GM12878 (cell line): ENCODE results near the gene TCEAL9. TPM values are rescaled to one million over a fixed set of nuclear protein-coding genes. Genes with fewer than 3 reads are reported as not detected.

Source experiments
- ATAC-seq: fragments of 200-7000 bp; cut with Tn5 transposase; 3 replicates; pipeline ENCODE4 v1.9.1; 2020; ENCODE audit warnings: mild to moderate bottlenecking, moderate library complexity
- BruUV-seq: library from RNA; stranded (reverse); fragments of 400-500 nt; replicated peaks from 2 replicates; lab custom pipeline; 2021; lab: Mats Ljungman, UMichigan
- CTCF ChIA-PET: fragments of 300-600 bp; sonication (Branson Sonifier 250); formaldehyde crosslinking; extraction: SDS; loops from one replicate; lab custom pipeline; 2021; ENCODE audit warnings: inconsistent platforms; lab: Yijun Ruan, JAX
- POLR2A ChIA-PET: fragments of 350-600 bp; formaldehyde crosslinking; extraction: SDS; loops from one replicate; lab custom pipeline; 2021; ENCODE audit warnings: inconsistent platforms; lab: Charles Lee
- RAD21 ChIA-PET: fragments of 300-600 bp; sonication (Branson Sonifier 250); formaldehyde crosslinking; loops from one replicate; lab custom pipeline; 2023; ENCODE audit warnings: antibody characterized with exemption; ENCODE audit not compliant: unreplicated experiment; lab: Charles Lee
- SMC1A ChIA-PET: fragments of 300-600 bp; sonication (Branson Sonifier 250); formaldehyde crosslinking; loops from one replicate; lab custom pipeline; 2023; ENCODE audit not compliant: unreplicated experiment, uncharacterized antibody; lab: Charles Lee
- DNase-seq: peaks from one replicate; pipeline ENCODE4 v3.0.0-alpha.2; 2011; ENCODE audit warnings: low read depth, low spot score
- FAIRE-seq: peaks from 3 replicates; lab custom pipeline; 2011; peaks lifted over from hg19 to GRCh38; lab: Jason Lieb, UNC
- H2AFZ ChIP-seq: 2 replicates; pipeline ENCODE4 v1.6.0; 2011; ENCODE audit warnings: low read depth, low read length, control low read depth; ENCODE audit not compliant: control insufficient read depth
- H3K27ac ChIP-seq: 2 replicates; pipeline ENCODE4 v1.5.1; 2011; ENCODE audit warnings: control low read depth; ENCODE audit not compliant: control insufficient read depth, insufficient read depth
- H3K27me3 ChIP-seq, 2 experiments: replicated peaks in 1 of 2; 2 replicates each; pipeline versions ENCODE4 v1.6.0 to v1.6.1; 2011; ENCODE audit warnings: low read length in 1 of 2; ENCODE audit not compliant: control insufficient read depth in 2 of 2, insufficient read depth in 2 of 2
- H3K36me3 ChIP-seq, 2 experiments: 2 replicates each; pipeline ENCODE4 v1.5.1; 2011; ENCODE audit warnings: low read length in 1 of 2; ENCODE audit not compliant: control insufficient read depth in 2 of 2, insufficient read depth in 2 of 2
- H3K4me1 ChIP-seq: 2 replicates; pipeline ENCODE4 v1.6.1; 2011; ENCODE audit warnings: mild to moderate bottlenecking, low read length, moderate library complexity, mixed read lengths; ENCODE audit not compliant: control insufficient read depth, insufficient read depth
- H3K4me2 ChIP-seq: 2 replicates; pipeline ENCODE4 v1.6.0; 2011; ENCODE audit warnings: control low read depth; ENCODE audit not compliant: control insufficient read depth, insufficient read depth
- H3K4me3 ChIP-seq: fragments of 200-600 bp; sonication (generic); 2 replicates; pipeline ENCODE4 v1.5.1; 2016
- H3K79me2 ChIP-seq: 2 replicates; pipeline ENCODE4 v1.6.0; 2011; ENCODE audit warnings: low read length; ENCODE audit not compliant: control insufficient read depth, insufficient read depth
- H3K9ac ChIP-seq: 2 replicates; pipeline ENCODE4 v1.8.0; 2011; ENCODE audit warnings: low read length, control low read depth, mixed read lengths; ENCODE audit not compliant: control insufficient read depth, insufficient read depth
- H3K9me3 ChIP-seq: replicated peaks from 3 replicates; pipeline ENCODE4 v1.5.1; 2011; ENCODE audit warnings: mild to moderate bottlenecking, low read length; ENCODE audit not compliant: control insufficient read depth, insufficient read depth
- H4K20me1 ChIP-seq: 2 replicates; pipeline ENCODE4 v1.6.0; 2011; ENCODE audit not compliant: control insufficient read depth, insufficient read depth
- BCL11A ChIP-seq: IDR thresholded peaks from 2 replicates; pipeline ENCODE4 v1.6.1; 2011; ENCODE audit warnings: low read depth, low read length
- CUX1 ChIP-seq: IDR thresholded peaks from 2 replicates; pipeline ENCODE4 v1.6.1; 2012; ENCODE audit warnings: improper control_type of control experiment, low read depth, low read length; ENCODE audit not compliant: insufficient replicate concordance
- HDGF ChIP-seq: fragments of 450-650 bp; IDR thresholded peaks from 2 replicates; pipeline ENCODE4 v1.6.1; 2016; ENCODE audit warnings: antibody characterized with exemption
- IRF4 ChIP-seq: IDR thresholded peaks from 2 replicates; pipeline ENCODE4 v1.6.1; 2011; ENCODE audit warnings: low read depth, low read length
- KLF5 ChIP-seq: fragments of 450-650 bp; IDR thresholded peaks from 2 replicates; pipeline ENCODE4 v1.6.1; 2014; ENCODE audit warnings: mild to moderate bottlenecking; ENCODE audit not compliant: partially characterized antibody
- MTA3 ChIP-seq: IDR thresholded peaks from 2 replicates; pipeline ENCODE4 v1.6.1; 2012; ENCODE audit warnings: low read length, inconsistent platforms, borderline replicate concordance
- NFIC ChIP-seq: IDR thresholded peaks from 2 replicates; pipeline ENCODE4 v1.6.1; 2012; ENCODE audit warnings: low read depth, mild to moderate bottlenecking, inconsistent platforms, low read length, moderate library complexity
- NFYA ChIP-seq: IDR thresholded peaks from 2 replicates; pipeline ENCODE4 v1.6.1; 2011; ENCODE audit warnings: low read depth, mild to moderate bottlenecking, low read length, improper control_type of control experiment, borderline replicate concordance
- NFYB ChIP-seq: IDR thresholded peaks from 2 replicates; pipeline ENCODE4 v1.6.1; 2011; ENCODE audit warnings: low read depth, mild to moderate bottlenecking, low read length, improper control_type of control experiment, moderate library complexity; ENCODE audit not compliant: insufficient read depth
- SKIL ChIP-seq: fragments of 450-650 bp; IDR thresholded peaks from 2 replicates; pipeline ENCODE4 v1.6.1; 2017; ENCODE audit warnings: mild to moderate bottlenecking, low read depth, inconsistent platforms; ENCODE audit not compliant: poor library complexity, severe bottlenecking
- TCF12 ChIP-seq: IDR thresholded peaks from 2 replicates; pipeline ENCODE4 v1.6.1; 2011; ENCODE audit warnings: low read depth, mild to moderate bottlenecking, low read length
- ZNF622 ChIP-seq: fragments of 450-650 bp; IDR thresholded peaks from 2 replicates; pipeline ENCODE4 v1.6.1; 2017; ENCODE audit warnings: mild to moderate bottlenecking, inconsistent platforms
- WGBS: methylation state at CpG from one replicate; pipeline ENCODE4 v1.1.6; 2016; ENCODE audit warnings: low lambda C conversion rate; ENCODE audit not compliant: insufficient replicate concordance, insufficient coverage; ENCODE audit errors: missing lambda C conversion rate; 5-methylcytosine and 5-hydroxymethylcytosine counted together
- in situ Hi-C: fragments of 300-500 bp; cut with MboI; formaldehyde crosslinking; loops from 9 replicates; pipeline ENCODE4 v1.14.3; 2018; ENCODE audit warnings: mixed read lengths
- intact Hi-C: fragments of 100-400 bp; cut with micrococcal nuclease; formaldehyde crosslinking; loops from one replicate; pipeline ENCODE4 v1.14.2; 2022; ENCODE audit not compliant: unreplicated experiment
- polyA plus RNA-seq, 11 experiments: library from polyadenylated mRNA; depleted of rRNA in 4 of 11; unstranded in 6 of 11; stranded (reverse) in 5 of 11; fragments of >200 nt; fragmentation: Nextera tagmentation in 4 of 11; fragmentation: Illumina TruSeq in 1 of 11; extraction: Ambion mirVana in 4 of 11; extraction: Trizol in 1 of 11; gene quantifications; 1 replicate in 1 of 11; 2 replicates in 10 of 11; pipeline versions ENCODE4 v1.2.1 to v1.2.3, GENCODE V29; 2011 to 2016; ENCODE audit warnings: inconsistent platforms in 2 of 11, missing spikeins in 2 of 11, low read depth in 1 of 11
- total RNA-seq, 4 experiments: library from RNA; depleted of rRNA in 3 of 4; stranded (reverse); fragments of >200 nt in 3 of 4; fragmentation: Illumina TruSeq in 1 of 4; extraction: Trizol in 1 of 4; gene quantifications; 2 replicates each; pipeline versions ENCODE4 v1.2.1 to v1.2.3, GENCODE V29; 2013 to 2021
- TF ChIP-seq, protein P1 (sequence below): fragments of 450-650 bp; formaldehyde crosslinking; IDR thresholded peaks from 2 replicates; pipeline ENCODE4 v1.4.0; 2022; ENCODE audit warnings: mild to moderate bottlenecking, moderate library complexity
- TF ChIP-seq, protein P2 (sequence below): IDR thresholded peaks from 2 replicates; pipeline ENCODE4 v1.6.1; 2011; ENCODE audit warnings: low read depth, low read length, improper control_type of control experiment, borderline replicate concordance

TCEAL9 gene
- total and polyA plus RNA-seq, 10 of the 15 experiments (the other 5 are each of a cell fraction or from before 2014, with no cell fraction given) = 0.39 to 2.5 (median 0.90) TPM

GRCh38 chrX:103397707-103398106 lies 41.4 kb downstream of the TCEAL9 start:
- 18% methylated on average over 4 of the region's 4 CpGs for WGBS
- no peak overlapping the region for H3K27ac ChIP-seq
- H3K4me1 ChIP-seq = no peaks in the 10 kb centered on the region
- ChIA-PET SMC1A (no interaction called here), CTCF (no interaction called here), POLR2A (no interaction called here), RAD21 (no interaction called here)
- no peak overlapping the region for H3K4me3 ChIP-seq
- no peaks in the 10 kb centered on the region for H3K79me2 ChIP-seq
- intact Hi-C loops (no loop called here), in situ Hi-C loops (no loop called here)
- DNase-seq (no peak), FAIRE-seq (no peak), ATAC-seq (no peak)
- no peaks in the 10 kb centered on the region for H3K27me3 ChIP-seq
- H3K9ac ChIP-seq = no peak overlapping the region
- H4K20me1 ChIP-seq = no peaks in the 10 kb centered on the region
- no peaks in the 10 kb centered on the region for H3K9me3 ChIP-seq
- no peak overlapping the region for H2AFZ ChIP-seq
- no TSS peak for BruUV-seq
- no peaks in the 10 kb centered on the region for H3K36me3 ChIP-seq
- H3K4me2 ChIP-seq = no peak overlapping the region
- TF ChIP-seq BCL11A (no peak), HDGF (no peak), KLF5 (no peak), IRF4 (no peak), NFYB (no peak), CUX1 (no peak), ZNF622 (no peak), NFYA (no peak), NFIC (no peak), SKIL (no peak), MTA3 (no peak), TCF12 (no peak)
- TF ChIP-seq, protein P1, sequence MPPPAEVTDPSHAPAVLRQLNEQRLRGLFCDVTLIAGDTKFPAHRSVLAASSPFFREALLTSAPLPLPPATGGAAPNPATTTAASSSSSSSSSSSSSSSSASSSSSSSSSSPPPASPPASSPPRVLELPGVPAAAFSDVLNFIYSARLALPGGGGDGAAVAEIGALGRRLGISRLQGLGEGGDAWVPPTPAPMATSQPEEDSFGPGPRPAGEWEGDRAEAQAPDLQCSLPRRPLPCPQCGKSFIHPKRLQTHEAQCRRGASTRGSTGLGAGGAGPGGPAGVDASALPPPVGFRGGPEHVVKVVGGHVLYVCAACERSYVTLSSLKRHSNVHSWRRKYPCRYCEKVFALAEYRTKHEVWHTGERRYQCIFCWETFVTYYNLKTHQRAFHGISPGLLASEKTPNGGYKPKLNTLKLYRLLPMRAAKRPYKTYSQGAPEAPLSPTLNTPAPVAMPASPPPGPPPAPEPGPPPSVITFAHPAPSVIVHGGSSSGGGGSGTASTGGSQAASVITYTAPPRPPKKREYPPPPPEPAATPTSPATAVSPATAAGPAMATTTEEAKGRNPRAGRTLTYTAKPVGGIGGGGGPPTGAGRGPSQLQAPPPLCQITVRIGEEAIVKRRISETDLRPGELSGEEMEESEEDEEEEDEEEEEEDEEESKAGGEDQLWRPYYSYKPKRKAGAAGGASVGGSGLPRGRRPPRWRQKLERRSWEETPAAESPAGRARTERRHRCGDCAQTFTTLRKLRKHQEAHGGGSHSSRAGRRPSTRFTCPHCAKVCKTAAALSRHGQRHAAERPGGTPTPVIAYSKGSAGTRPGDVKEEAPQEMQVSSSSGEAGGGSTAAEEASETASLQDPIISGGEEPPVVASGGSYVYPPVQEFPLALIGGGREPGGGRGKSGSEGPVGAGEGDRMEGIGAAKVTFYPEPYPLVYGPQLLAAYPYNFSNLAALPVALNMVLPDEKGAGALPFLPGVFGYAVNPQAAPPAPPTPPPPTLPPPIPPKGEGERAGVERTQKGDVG (CRISPR knock-in tag) = no peak
- TF ChIP-seq, protein P2, sequence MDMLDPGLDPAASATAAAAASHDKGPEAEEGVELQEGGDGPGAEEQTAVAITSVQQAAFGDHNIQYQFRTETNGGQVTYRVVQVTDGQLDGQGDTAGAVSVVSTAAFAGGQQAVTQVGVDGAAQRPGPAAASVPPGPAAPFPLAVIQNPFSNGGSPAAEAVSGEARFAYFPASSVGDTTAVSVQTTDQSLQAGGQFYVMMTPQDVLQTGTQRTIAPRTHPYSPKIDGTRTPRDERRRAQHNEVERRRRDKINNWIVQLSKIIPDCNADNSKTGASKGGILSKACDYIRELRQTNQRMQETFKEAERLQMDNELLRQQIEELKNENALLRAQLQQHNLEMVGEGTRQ = no peak
